Measurements from ENCODE around the gene MPZL2.

- TF ChIP-seq EZH2 (IDR thresholded peaks at IDR 0.05; ENCODE audit: borderline replicate concordance, low read length) (no peak), CTCF (IDR thresholded peaks at IDR 0.05; ENCODE audit: low read length) (no peak)
These were observed 25.2 kb downstream of the MPZL2 start for GRCh38 chr11:118238929-118239328.
